A673 (cell line): Measurements from ENCODE around the gene ARL13A. TPM values are rescaled to one million over a fixed set of nuclear protein-coding genes. Genes with fewer than 3 reads are reported as not detected.

Experiments used
- BruUV-seq: library from RNA; stranded (reverse); fragments of 400-500 nt; replicated peaks from 2 replicates; lab custom pipeline; 2021; lab: Mats Ljungman, UMichigan
- CTCF ChIA-PET: fragments of 300-600 bp; sonication (Branson Sonifier 250); formaldehyde crosslinking; loops from one replicate; lab custom pipeline; 2022; ENCODE audit warnings: antibody characterized with exemption; lab: Charles Lee
- POLR2A ChIA-PET: fragments of 300-600 bp; sonication (Branson Sonifier 250); formaldehyde crosslinking; loops from one replicate; lab custom pipeline; 2022; ENCODE audit warnings: antibody characterized with exemption; ENCODE audit not compliant: low non-redundant PET; lab: Charles Lee
- DNase-seq: peaks from one replicate; pipeline ENCODE4 v3.0.0-alpha.2; 2015; ENCODE audit warnings: low spot score
- H3K27ac ChIP-seq: fragments of 200-600 bp; sonication (generic); 2 replicates; pipeline ENCODE4 v1.5.1; 2016; ENCODE audit warnings: mixed run types, low read depth, mild to moderate bottlenecking, mixed read lengths, antibody characterized with exemption, low read length; ENCODE audit not compliant: poor library complexity, severe bottlenecking
- H3K27me3 ChIP-seq: fragments of 200-600 bp; sonication (generic); replicated peaks from 2 replicates; pipeline ENCODE4 v1.6.1; 2017; ENCODE audit warnings: mixed run types, low read depth, mild to moderate bottlenecking, mixed read lengths, antibody characterized with exemption, low read length; ENCODE audit not compliant: insufficient read depth, poor library complexity
- H3K36me3 ChIP-seq: fragments of 200-600 bp; sonication (generic); 2 replicates; pipeline ENCODE4 v1.6.1; 2016; ENCODE audit warnings: mixed run types, mild to moderate bottlenecking, mixed read lengths, antibody characterized with exemption, low read length; ENCODE audit not compliant: insufficient read depth, poor library complexity, severe bottlenecking
- H3K4me1 ChIP-seq: fragments of 200-600 bp; sonication (generic); 2 replicates; pipeline ENCODE4 v1.6.1; 2017; ENCODE audit warnings: mixed run types, mild to moderate bottlenecking, mixed read lengths, antibody characterized with exemption, low read length; ENCODE audit not compliant: insufficient read depth, poor library complexity, severe bottlenecking
- H3K4me3 ChIP-seq: fragments of 200-600 bp; sonication (generic); 2 replicates; pipeline ENCODE4 v1.5.1; 2016; ENCODE audit warnings: low read depth, mixed run types, mild to moderate bottlenecking, mixed read lengths, low read length; ENCODE audit not compliant: poor library complexity, severe bottlenecking
- H3K9me3 ChIP-seq: fragments of 200-600 bp; sonication (generic); 2 replicates; pipeline ENCODE4 v1.6.1; 2016; ENCODE audit warnings: mixed run types, low read depth, mild to moderate bottlenecking, mixed read lengths, antibody characterized with exemption, low read length; ENCODE audit not compliant: poor library complexity, severe bottlenecking
- CTCF ChIP-seq: fragments of 300-800, 200-600 bp; sonication (generic); conservative IDR thresholded peaks from 2 replicates; pipeline ENCODE4 v1.5.1; 2017; ENCODE audit warnings: low read depth, mild to moderate bottlenecking, antibody characterized with exemption, low read length, moderate library complexity, mixed read lengths
- EZH2 ChIP-seq: fragments of 200-600 bp; sonication (generic); IDR thresholded peaks from 2 replicates; pipeline ENCODE4 v1.6.1; 2017; ENCODE audit warnings: borderline replicate concordance, low read depth, mild to moderate bottlenecking, mixed read lengths, antibody characterized with exemption, low read length; ENCODE audit not compliant: poor library complexity, severe bottlenecking
- intact Hi-C: fragments of 100-400 bp; cut with micrococcal nuclease; formaldehyde crosslinking; loops from one replicate; pipeline ENCODE4 v1.10.0; 2022; ENCODE audit not compliant: unreplicated experiment
- total RNA-seq: library from RNA; stranded (reverse); gene quantifications from 2 replicates; pipeline ENCODE4 v1.2.3, GENCODE V29; 2021

ARL13A gene
- total RNA-seq, 1 experiment from 2014 or later = not detected

- H3K4me1 ChIP-seq = no peaks in the 10 kb centered on the region
- no TSS peak for BruUV-seq
Measured at GRCh38 chrX:100935767-100936166, 33.7 kb upstream of the ARL13A start.

GRCh38 chrX:100939333-100939732, 30.2 kb upstream of the ARL13A start:
- intact Hi-C loops = no loop called here
- DNase-seq = no peak
- H3K27me3 ChIP-seq = no peaks in the 10 kb centered on the region
- TF ChIP-seq EZH2 (no peak), CTCF (no peak)
- H3K27ac ChIP-seq = no peak overlapping the region
- CTCF ChIA-PET = no interaction called here
- POLR2A ChIA-PET = no interaction called here
- H3K36me3 ChIP-seq = no peaks in the 10 kb centered on the region
- BruUV-seq = no TSS peak
- no peak overlapping the region for H3K4me3 ChIP-seq
- H3K9me3 ChIP-seq = no peaks in the 10 kb centered on the region
- no peaks in the 10 kb centered on the region for H3K4me1 ChIP-seq

More at GRCh38 chrX:100935767-100936166, 33.7 kb upstream of the ARL13A start:
- POLR2A ChIA-PET = no interaction called here
- CTCF ChIA-PET = no interaction called here
- H3K27ac ChIP-seq = no peak overlapping the region
- H3K27me3 ChIP-seq = no peaks in the 10 kb centered on the region
- DNase-seq = no peak
- no peaks in the 10 kb centered on the region for H3K36me3 ChIP-seq
- TF ChIP-seq CTCF (no peak), EZH2 (no peak)
- no peaks in the 10 kb centered on the region for H3K9me3 ChIP-seq
- H3K4me3 ChIP-seq = no peak overlapping the region
- intact Hi-C loops = no loop called here

- H3K36me3 ChIP-seq = no peaks in the 10 kb centered on the region
- BruUV-seq = no TSS peak
- CTCF ChIA-PET = no interaction called here
Measured at GRCh38 chrX:100944601-100945000, 24.9 kb upstream of the ARL13A start.

More at GRCh38 chrX:100944601-100945000, 24.9 kb upstream of the ARL13A start:
- Histone ChIP-seq H3K27me3 (no peaks in the 10 kb centered on the region), H3K9me3 (no peaks in the 10 kb centered on the region), H3K4me3 (no peak overlapping the region), H3K4me1 (no peaks in the 10 kb centered on the region), H3K27ac (no peak overlapping the region)
- POLR2A ChIA-PET = no interaction called here
- TF ChIP-seq CTCF (no peak), EZH2 (no peak)
- intact Hi-C loops = no loop called here
- DNase-seq = no peak
